Measurements from ENCODE around the gene MRTFA.

- TF ChIP-seq POLR2A (IDR thresholded peaks at IDR 0.05; ENCODE audit: low read depth, low read length): no peak
- no peak for TF ChIP-seq POU2F2 (IDR thresholded peaks at IDR 0.05; ENCODE audit: low read depth, low read length)
- TF ChIP-seq TAF1 (IDR thresholded peaks at IDR 0.05; ENCODE audit: low read depth, low read length): no peak
- TF ChIP-seq POLR2AphosphoS5 (IDR thresholded peaks at IDR 0.05; ENCODE audit: low read depth, low read length): no peak
- TF ChIP-seq SPI1 (IDR thresholded peaks at IDR 0.05; ENCODE audit: low read depth, low read length): no peak
- TF ChIP-seq PAX5 (IDR thresholded peaks at IDR 0.05; ENCODE audit: insufficient read depth, low read length, severe bottlenecking): no peak
These were observed 23.5 kb downstream of the MRTFA start for GRCh38 chr22:40613067-40613466.
